OCI-LY1 (cell line): Measurements from ENCODE around the gene PGBD5.

Experiments used
- CTCF ChIP-seq: fragments of 200-600 bp; sonication (generic), shearing (Covaris generic); IDR thresholded peaks from 2 replicates; pipeline ENCODE4 v1.5.1; 2017; ENCODE audit warnings: mild to moderate bottlenecking, antibody characterized with exemption, low read length, moderate library complexity, mixed read lengths
- EZH2 ChIP-seq: fragments of 200-600 bp; sonication (generic), shearing (Covaris generic); IDR thresholded peaks from 2 replicates; pipeline ENCODE4 v1.8.0; 2017; ENCODE audit warnings: borderline replicate concordance, mixed run types, mild to moderate bottlenecking, antibody characterized with exemption, low read length, moderate library complexity, mixed read lengths

GRCh38 chr1:230354005-230354404, 72.1 kb downstream of the PGBD5 start:
- TF ChIP-seq EZH2: no peak
- no peak for TF ChIP-seq CTCF
